Stomach smooth muscle (tissue), 2 donors: ENCODE measurements around the gene PBX1.

Experiments
- H3K27ac ChIP-seq: one replicate; pipeline ENCODE4 v1.7.0; 2013; ENCODE audit warnings: mild to moderate bottlenecking, low read length, inconsistent platforms
- H3K27me3 ChIP-seq, 2 donors: one replicate each; pipeline ENCODE4 v1.7.0; 2013; ENCODE audit warnings: low read length in 2 of 2; ENCODE audit not compliant: insufficient read depth in 2 of 2, control insufficient read depth in 1 of 2
- H3K36me3 ChIP-seq, 2 donors: one replicate each; pipeline ENCODE4 v1.7.0; 2013; ENCODE audit warnings: low read length in 2 of 2; ENCODE audit not compliant: control insufficient read depth in 2 of 2, insufficient read depth in 2 of 2
- H3K4me1 ChIP-seq: one replicate; pipeline ENCODE4 v1.7.0; 2013; ENCODE audit warnings: low read length; ENCODE audit not compliant: control insufficient read depth, insufficient read depth
- H3K4me3 ChIP-seq, 2 donors: one replicate each; pipeline ENCODE4 v1.7.0; 2013; ENCODE audit warnings: low read length in 2 of 2
- H3K9ac ChIP-seq, 2 donors: one replicate each; pipeline ENCODE4 v1.7.0; 2013; ENCODE audit warnings: low read length in 2 of 2, mild to moderate bottlenecking in 1 of 2
- H3K9me3 ChIP-seq, 2 donors: one replicate each; pipeline ENCODE4 v1.7.0; 2013; ENCODE audit warnings: low read length in 2 of 2; ENCODE audit not compliant: control insufficient read depth in 2 of 2
- donor health status: healthy.
- donor health status: Pancreatic carcinoma.

PBX1 gene

GRCh38 chr1:164759979-164760469 is 201.0 kb downstream of the PBX1 start:
- Histone ChIP-seq H3K4me1 (peaks cover 35% of the 10 kb centered on the region), H3K9ac (no peak overlapping the region), H3K9me3 (no peaks in the 10 kb centered on the region), H3K4me3 (no peak overlapping the region), H3K36me3 (no peaks in the 10 kb centered on the region), H3K27ac (peak overlapping the region; percentile 56), H3K27me3 (no peaks in the 10 kb centered on the region)

- no peak overlapping the region for H3K9ac ChIP-seq
- no peaks in the 10 kb centered on the region for H3K36me3 ChIP-seq
- no peaks in the 10 kb centered on the region for H3K9me3 ChIP-seq
- H3K4me1 ChIP-seq: peaks cover 34% of the 10 kb centered on the region
- H3K27me3 ChIP-seq: no peaks in the 10 kb centered on the region
- no peak overlapping the region for H3K4me3 ChIP-seq
- peak overlapping the region; percentile 56 for H3K27ac ChIP-seq
These were observed 201.6 kb downstream of the PBX1 start for GRCh38 chr1:164760569-164760968.

GRCh38 chr1:164761009-164761408 is 202.0 kb downstream of the PBX1 start:
- H3K27ac ChIP-seq: no peak overlapping the region
- no peak overlapping the region for H3K9ac ChIP-seq
- H3K4me1 ChIP-seq: peaks cover 29% of the 10 kb centered on the region
- H3K4me3 ChIP-seq: no peak overlapping the region
- no peaks in the 10 kb centered on the region for H3K27me3 ChIP-seq
- no peaks in the 10 kb centered on the region for H3K36me3 ChIP-seq
- no peaks in the 10 kb centered on the region for H3K9me3 ChIP-seq

- Histone ChIP-seq H3K4me3 (no peak overlapping the region), H3K27me3 (no peaks in the 10 kb centered on the region), H3K4me1 (peaks cover 37% of the 10 kb centered on the region), H3K36me3 (no peaks in the 10 kb centered on the region), H3K27ac (no peak overlapping the region), H3K9me3 (no peaks in the 10 kb centered on the region), H3K9ac (no peak overlapping the region)
These were observed 204.1 kb downstream of the PBX1 start for GRCh38 chr1:164763098-164763497.

GRCh38 chr1:164764333-164764732 is 205.3 kb downstream of the PBX1 start:
- H3K27ac ChIP-seq: no peak overlapping the region
- H3K9me3 ChIP-seq: no peaks in the 10 kb centered on the region
- H3K4me3 ChIP-seq: no peak overlapping the region
- no peaks in the 10 kb centered on the region for H3K27me3 ChIP-seq
- H3K9ac ChIP-seq: no peak overlapping the region
- no peaks in the 10 kb centered on the region for H3K36me3 ChIP-seq
- H3K4me1 ChIP-seq: peaks cover 34% of the 10 kb centered on the region

- H3K4me1 ChIP-seq: peaks cover 29% of the 10 kb centered on the region
- no peak overlapping the region for H3K27ac ChIP-seq
- H3K9ac ChIP-seq: no peak overlapping the region
These were observed 206.6 kb downstream of the PBX1 start for GRCh38 chr1:164765557-164765956.

GRCh38 chr1:164765992-164766720 is 207.2 kb downstream of the PBX1 start:
- Histone ChIP-seq H3K9me3 (no peaks in the 10 kb centered on the region), H3K27ac (no peak overlapping the region), H3K9ac (no peak overlapping the region), H3K36me3 (no peaks in the 10 kb centered on the region), H3K4me1 (peaks cover 33% of the 10 kb centered on the region), H3K27me3 (no peaks in the 10 kb centered on the region), H3K4me3 (no peak overlapping the region)

More at GRCh38 chr1:164765557-164765956, 206.6 kb downstream of the PBX1 start:
- no peaks in the 10 kb centered on the region for H3K9me3 ChIP-seq
- no peaks in the 10 kb centered on the region for H3K36me3 ChIP-seq
- H3K27me3 ChIP-seq: no peaks in the 10 kb centered on the region
- H3K4me3 ChIP-seq: no peak overlapping the region

GRCh38 chr1:164767752-164768402 is 208.9 kb downstream of the PBX1 start:
- Histone ChIP-seq H3K9ac (no peak overlapping the region), H3K4me1 (peaks cover 47% of the 10 kb centered on the region), H3K36me3 (no peaks in the 10 kb centered on the region), H3K27ac (no peak overlapping the region), H3K27me3 (no peaks in the 10 kb centered on the region), H3K9me3 (no peaks in the 10 kb centered on the region), H3K4me3 (no peak overlapping the region)

- Histone ChIP-seq H3K9me3 (no peaks in the 10 kb centered on the region), H3K9ac (no peak overlapping the region), H3K27ac (no peak overlapping the region)
These were observed 209.6 kb downstream of the PBX1 start for GRCh38 chr1:164768619-164769018.

GRCh38 chr1:164769486-164770130 is 210.6 kb downstream of the PBX1 start:
- Histone ChIP-seq H3K9me3 (no peaks in the 10 kb centered on the region), H3K4me3 (no peak overlapping the region), H3K36me3 (no peaks in the 10 kb centered on the region), H3K4me1 (peaks cover 53% of the 10 kb centered on the region), H3K9ac (no peak overlapping the region), H3K27me3 (no peaks in the 10 kb centered on the region), H3K27ac (peak overlapping the region; percentile 24)

More at GRCh38 chr1:164768619-164769018, 209.6 kb downstream of the PBX1 start:
- Histone ChIP-seq H3K27me3 (no peaks in the 10 kb centered on the region), H3K36me3 (no peaks in the 10 kb centered on the region), H3K4me3 (no peak overlapping the region), H3K4me1 (peaks cover 51% of the 10 kb centered on the region)
